ENCODE measurements around the gene NPC1. TPM values are rescaled to one million over a fixed set of nuclear protein-coding genes. Genes with fewer than 3 reads are reported as not detected.
"Not testable (repeated sequence)": the region's sequence is repeated elsewhere in the genome, so short reads cannot be mapped to it uniquely, and the experiment has no call there.

Gene NPC1
- polyA plus RNA-seq, 2 of the 4 experiments (the other 2 are of a cell fraction), result 42.5 to 61.4 TPM

GRCh38 chr18:23557511-23557910 is 28.8 kb downstream of the NPC1 start:
- CTCF ChIA-PET; H3K4me3 ChIP-seq; FAIRE-seq; POLR2A ChIA-PET; ATAC-seq; H3K4me1 ChIP-seq; H3K4me2 ChIP-seq; DNase-seq (ENCODE audit: low read depth in 1 of 2, low spot score in 1 of 2); H3K9me3 ChIP-seq; H3K27ac ChIP-seq: not testable (repeated sequence)
- 87% methylated on average over 8 of the region's 8 CpGs for WGBS (ENCODE audit: missing lambda C conversion rate)

GRCh38 chr18:23556145-23556780 is 30.0 kb downstream of the NPC1 start:
- Histone ChIP-seq H3K4me3 (no peak overlapping the region), H3K4me1 (no peaks in the 10 kb centered on the region), H3K9me3 (no peaks in the 10 kb centered on the region), H3K27ac (no peak overlapping the region), H3K4me2 (no peak overlapping the region)
- no peak for FAIRE-seq
- DNase-seq (ENCODE audit: low read depth in 1 of 2, low spot score in 1 of 2), result no peak
- POLR2A ChIA-PET, result no interaction called here
- 95% methylated on average over 19 of the region's 19 CpGs for WGBS (ENCODE audit: missing lambda C conversion rate)
- ATAC-seq, result no peak
- CTCF ChIA-PET, result interaction anchor here (1.6 kb wide), 1 partner anchor 26 kb away, joined by 3 read pairs; no protein-coding TSS in a partner anchor
- no peak for TF ChIP-seq ATOH8 (CRISPR knock-in tag; IDR thresholded peaks at IDR 0.05; ENCODE audit: low read depth)
- no peak for TF ChIP-seq NFE2L2 (conservative IDR thresholded peaks at IDR 0.05; ENCODE audit: low read length)
- no peak for TF ChIP-seq FOSL2 (IDR thresholded peaks at IDR 0.05)
- TF ChIP-seq FOSL2 (CRISPR knock-in tag; IDR thresholded peaks at IDR 0.05), result no peak
- TF ChIP-seq HMGXB4 (CRISPR knock-in tag; IDR thresholded peaks at IDR 0.05; ENCODE audit: borderline replicate concordance), result no peak
- TF ChIP-seq MAZ (IDR thresholded peaks at IDR 0.05; ENCODE audit: borderline replicate concordance, low read depth, low read length), result no peak
- TF ChIP-seq EP300 (IDR thresholded peaks at IDR 0.05), result no peak
- TF ChIP-seq CBX8 (IDR thresholded peaks at IDR 0.05), result no peak
- TF ChIP-seq ZFP36 (IDR thresholded peaks at IDR 0.05; ENCODE audit: borderline replicate concordance, partially characterized antibody), result no peak
- TF ChIP-seq PBX3 (IDR thresholded peaks at IDR 0.05), result no peak
- TF ChIP-seq TP53 (CRISPR knock-in tag; IDR thresholded peaks at IDR 0.05), result no peak
- TF ChIP-seq HOXB5 (CRISPR knock-in tag; IDR thresholded peaks at IDR 0.05), result no peak
- TF ChIP-seq HOXA7 (CRISPR knock-in tag; IDR thresholded peaks at IDR 0.05), result no peak
- TF ChIP-seq HOXB13 (CRISPR knock-in tag; IDR thresholded peaks at IDR 0.05; ENCODE audit: low read depth), result no peak
- no peak for TF ChIP-seq ESRRA (IDR thresholded peaks at IDR 0.05; ENCODE audit: borderline replicate concordance, low read length)
- TF ChIP-seq JUN (IDR thresholded peaks at IDR 0.05), result no peak
- no peak for TF ChIP-seq E2F6 (IDR thresholded peaks at IDR 0.05; ENCODE audit: borderline replicate concordance, low read depth)

- no peak overlapping the region for H3K4me2 ChIP-seq
- CTCF ChIA-PET, result interaction anchor here (2.0 kb wide), 1 partner anchor 149 kb away, joined by 6 read pairs; no protein-coding TSS in a partner anchor
- DNase-seq (ENCODE audit: low read depth in 1 of 2, low spot score in 1 of 2) (no peak), FAIRE-seq (no peak), ATAC-seq (peak in 1 of 2 experiments; percentile 12; a peak in 1 of 6 replicates)
- no peaks in the 10 kb centered on the region for H3K9me3 ChIP-seq
- no peak overlapping the region for H3K4me3 ChIP-seq
- 94% methylated on average over 6 of the region's 6 CpGs for WGBS (ENCODE audit: missing lambda C conversion rate)
- H3K27ac ChIP-seq, result no peak overlapping the region
- peaks cover under 1% of the 10 kb centered on the region; the same call in 2 of the 3 replicates for H3K4me1 ChIP-seq
- POLR2A ChIA-PET, result no interaction called here
- TF ChIP-seq EP300 (IDR thresholded peaks at IDR 0.05), result no peak
- TF ChIP-seq BCL3 (IDR thresholded peaks at IDR 0.05), result no peak
- TF ChIP-seq RCOR1 (IDR thresholded peaks at IDR 0.05; ENCODE audit: low read depth, low read length), result no peak
- no peak for TF ChIP-seq ZFP36 (IDR thresholded peaks at IDR 0.05; ENCODE audit: borderline replicate concordance, partially characterized antibody)
- no peak for TF ChIP-seq CEBPB (IDR thresholded peaks at IDR 0.05)
- no peak for TF ChIP-seq REST (IDR thresholded peaks at IDR 0.05)
- TF ChIP-seq RAD21 (conservative IDR thresholded peaks at IDR 0.05 in 1 of 2, IDR thresholded peaks at IDR 0.05 in 1 of 2), result no peak
- TF ChIP-seq HOXA7 (CRISPR knock-in tag; IDR thresholded peaks at IDR 0.05), result no peak
- TF ChIP-seq PHF8 (IDR thresholded peaks at IDR 0.05; ENCODE audit: borderline replicate concordance, low read depth), result no peak
- TF ChIP-seq POLR2A (IDR thresholded peaks at IDR 0.05; ENCODE audit: low read length), result no peak
Observed at GRCh38 chr18:23553887-23554286, 32.4 kb downstream of the NPC1 start.

All from A549 (cell line).